KMS-11 (cell line): ENCODE results near the gene ALMS1.

Experiments used
- H2AFZ ChIP-seq: fragments of 200-600 bp; sonication (generic); 2 replicates; pipeline ENCODE4 v1.6.1; 2016; ENCODE audit warnings: antibody characterized with exemption, mixed run types, low read depth
- H3K27ac ChIP-seq: fragments of 200-600 bp; sonication (generic); 2 replicates; pipeline ENCODE4 v1.6.1; 2016; ENCODE audit warnings: mild to moderate bottlenecking, mixed run types
- H3K27me3 ChIP-seq: fragments of 200-600 bp; sonication (generic); 2 replicates; pipeline ENCODE4 v1.6.1; 2017; ENCODE audit warnings: mild to moderate bottlenecking, low read depth, mixed run types, moderate library complexity; ENCODE audit not compliant: insufficient read depth
- H3K36me3 ChIP-seq: fragments of 200-600 bp; sonication (generic); 2 replicates; pipeline ENCODE4 v1.6.1; 2017; ENCODE audit warnings: mild to moderate bottlenecking, mixed run types; ENCODE audit not compliant: insufficient read depth
- H3K4me1 ChIP-seq: fragments of 200-600 bp; sonication (generic); 2 replicates; pipeline ENCODE4 v1.6.1; 2016; ENCODE audit warnings: mild to moderate bottlenecking, low read depth, mixed run types; ENCODE audit not compliant: poor library complexity, severe bottlenecking
- H3K4me2 ChIP-seq: fragments of 200-600 bp; sonication (generic); 2 replicates; pipeline ENCODE4 v1.7.0; 2016; ENCODE audit warnings: mild to moderate bottlenecking, mixed run types
- H3K4me3 ChIP-seq: fragments of 200-600 bp; sonication (generic); IDR thresholded peaks from 2 replicates; pipeline ENCODE4 v1.6.1; 2017; ENCODE audit warnings: low read depth, low read length, mixed read lengths; ENCODE audit not compliant: insufficient read depth
- H3K79me2 ChIP-seq: fragments of 200-600 bp; sonication (generic); 2 replicates; pipeline ENCODE4 v1.6.1; 2016; ENCODE audit warnings: low read depth, mixed run types; ENCODE audit not compliant: insufficient read depth
- H3K9ac ChIP-seq: fragments of 200-600 bp; sonication (generic); 2 replicates; pipeline ENCODE4 v1.6.1; 2016; ENCODE audit warnings: mild to moderate bottlenecking, mixed run types
- H4K20me1 ChIP-seq: fragments of 200-600 bp; sonication (generic); 2 replicates; pipeline ENCODE4 v1.6.1; 2016; ENCODE audit warnings: mild to moderate bottlenecking, mixed run types; ENCODE audit not compliant: insufficient read depth
- CTCF ChIP-seq: fragments of 200-600 bp; sonication (generic); conservative IDR thresholded peaks from 2 replicates; pipeline ENCODE4 v1.6.1; 2017; ENCODE audit warnings: low read depth, mild to moderate bottlenecking, antibody characterized with exemption, low read length, moderate library complexity, mixed read lengths

ALMS1 gene

DNA sequence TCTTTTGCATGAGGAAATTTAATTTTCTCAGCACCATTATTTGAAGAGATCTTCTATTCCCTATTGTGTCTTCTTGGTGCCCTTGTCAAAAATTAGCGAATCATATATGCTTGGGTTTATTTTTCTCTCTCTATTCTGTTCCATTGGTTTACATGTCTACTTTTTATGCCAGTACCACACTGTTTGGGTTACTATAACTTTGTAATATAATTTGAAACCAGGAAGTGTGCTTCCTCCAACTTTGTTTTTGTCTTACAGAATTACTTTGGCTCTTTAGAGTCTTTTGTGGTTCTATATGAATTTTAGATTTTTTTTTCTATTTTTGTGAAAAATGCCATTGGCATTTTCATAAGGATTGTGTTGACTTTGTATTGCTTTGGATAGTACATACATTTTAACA, 17.6 kb downstream of the ALMS1 start:
- Histone ChIP-seq H3K4me1 (no peaks in the 10 kb centered on the region), H3K27ac (no peak overlapping the region), H3K4me2 (no peak overlapping the region), H2AFZ (no peak overlapping the region), H3K36me3 (no peaks in the 10 kb centered on the region; the same call in 1 of the 2 replicates), H3K27me3 (no peaks in the 10 kb centered on the region), H3K4me3 (no peak overlapping the region), H3K79me2 (peaks cover 4% of the 10 kb centered on the region; the same call in 1 of the 2 replicates), H4K20me1 (no peaks in the 10 kb centered on the region), H3K9ac (no peak overlapping the region)
- TF ChIP-seq CTCF: no peak

GRCh38 chr2:73404409-73404808, 18.8 kb downstream of the ALMS1 start:
- H3K4me1 ChIP-seq: no peaks in the 10 kb centered on the region

DNA sequence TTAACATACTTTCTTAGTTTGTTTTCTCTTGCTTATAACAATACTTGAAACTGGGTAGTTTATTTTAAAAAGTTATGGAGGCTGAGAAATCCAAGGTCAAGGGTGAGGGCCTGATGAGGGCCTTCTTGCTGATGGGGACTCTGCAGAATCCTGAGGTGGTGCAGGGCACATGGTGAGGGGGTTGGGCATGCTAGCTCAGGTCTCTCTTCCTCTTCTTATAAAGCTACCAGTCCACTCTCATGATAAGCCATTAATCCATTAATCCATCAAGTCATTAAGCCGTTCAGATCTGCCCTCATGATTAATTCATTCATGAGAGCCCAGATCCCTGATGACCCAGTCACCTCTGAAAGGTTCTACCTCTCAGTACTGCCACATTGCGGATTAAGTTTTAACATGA, 21.4 kb downstream of the ALMS1 start:
- no peak for TF ChIP-seq CTCF
- Histone ChIP-seq H3K27me3 (no peaks in the 10 kb centered on the region), H3K4me2 (no peak overlapping the region), H2AFZ (no peak overlapping the region), H3K36me3 (no peaks in the 10 kb centered on the region), H3K79me2 (peaks cover 4% of the 10 kb centered on the region; the same call in 1 of the 2 replicates), H4K20me1 (no peaks in the 10 kb centered on the region), H3K9ac (no peak overlapping the region), H3K27ac (no peak overlapping the region), H3K4me3 (no peak overlapping the region), H3K4me1 (no peaks in the 10 kb centered on the region)

More at GRCh38 chr2:73404409-73404808, 18.8 kb downstream of the ALMS1 start:
- no peaks in the 10 kb centered on the region for H3K27me3 ChIP-seq
- no peak overlapping the region for H3K9ac ChIP-seq
- H3K4me3 ChIP-seq: no peak overlapping the region
- H3K27ac ChIP-seq: no peak overlapping the region
- H2AFZ ChIP-seq: no peak overlapping the region
- peaks cover 4% of the 10 kb centered on the region; the same call in 1 of the 2 replicates for H3K79me2 ChIP-seq
- H3K4me2 ChIP-seq: no peak overlapping the region
- TF ChIP-seq CTCF: no peak
- H3K36me3 ChIP-seq: no peaks in the 10 kb centered on the region; the same call in 1 of the 2 replicates
- H4K20me1 ChIP-seq: no peaks in the 10 kb centered on the region

- Histone ChIP-seq H3K79me2 (peaks cover 4% of the 10 kb centered on the region; the same call in 1 of the 2 replicates), H3K9ac (no peak overlapping the region), H3K27me3 (no peaks in the 10 kb centered on the region), H4K20me1 (no peaks in the 10 kb centered on the region), H3K27ac (no peak overlapping the region), H3K4me1 (no peaks in the 10 kb centered on the region), H2AFZ (no peak overlapping the region), H3K36me3 (no peaks in the 10 kb centered on the region), H3K4me3 (no peak overlapping the region), H3K4me2 (no peak overlapping the region)
- no peak for TF ChIP-seq CTCF
Observed at GRCh38 chr2:73408198-73408597, 22.6 kb downstream of the ALMS1 start.

GRCh38 chr2:73414696-73415095, 29.1 kb downstream of the ALMS1 start:
- Histone ChIP-seq H2AFZ (no peak overlapping the region), H3K4me2 (no peak overlapping the region), H3K27ac (no peak overlapping the region), H3K4me1 (no peaks in the 10 kb centered on the region), H3K27me3 (no peaks in the 10 kb centered on the region), H4K20me1 (no peaks in the 10 kb centered on the region), H3K36me3 (no peaks in the 10 kb centered on the region), H3K79me2 (no peaks in the 10 kb centered on the region), H3K9ac (no peak overlapping the region), H3K4me3 (no peak overlapping the region)
- no peak for TF ChIP-seq CTCF
